ENCODE data around the gene ANKAR.

DNA sequence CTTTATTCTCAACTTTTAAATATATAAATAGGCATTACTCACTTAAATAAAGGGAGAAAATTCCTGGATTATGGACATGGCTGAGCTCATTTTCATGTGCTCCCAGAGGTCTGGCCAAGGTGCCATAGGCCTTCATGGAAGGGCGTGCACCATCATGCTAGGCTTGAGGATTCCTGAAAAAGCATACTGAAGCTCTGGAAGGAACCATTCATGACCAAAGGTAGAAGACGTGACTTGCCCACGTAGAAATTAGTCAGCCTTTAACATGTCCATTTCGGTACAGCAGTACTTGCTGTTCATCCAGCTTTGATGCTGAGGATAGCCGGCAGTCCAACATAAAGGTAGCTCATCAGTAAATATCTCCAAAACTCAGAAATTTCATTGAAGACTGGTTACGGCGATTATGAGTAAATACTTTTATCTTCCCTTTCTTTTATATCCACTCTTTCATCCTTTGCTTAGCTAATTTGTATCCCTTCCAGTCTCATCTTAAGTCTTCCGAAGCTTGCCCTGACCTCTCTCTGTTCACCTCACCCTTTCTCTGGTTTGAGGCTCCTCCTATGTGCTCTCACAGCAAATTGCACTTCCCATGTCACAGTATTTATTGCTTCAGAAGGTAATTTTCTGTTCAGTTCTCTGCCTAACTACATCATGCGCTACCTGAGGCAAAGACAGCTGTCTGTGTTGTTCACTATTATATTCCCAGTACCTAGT lies 45.5 kb upstream of the ANKAR start:
- TF ChIP-seq CTCF (IDR thresholded peaks at IDR 0.05) (peak in 9 of 12 donors; percentile 17 to 52 (median 37)), POLR2A (IDR thresholded peaks at IDR 0.05) (no peak)
